SK-MEL-5 (cell line): ENCODE measurements around the gene RBMS1. TPM values are rescaled to one million over a fixed set of nuclear protein-coding genes. Genes with fewer than 3 reads are reported as not detected.
"Not testable (repeated sequence)": the region's sequence is repeated elsewhere in the genome, so short reads cannot be mapped to it uniquely, and the experiment has no call there.

Experiments
- DNase-seq: peaks from one replicate; pipeline ENCODE4 v3.0.0-alpha.2; 2016; ENCODE audit warnings: low read depth, low spot score
- in situ Hi-C: cut with HindIII; loops from 2 replicates; pipeline ENCODE4 v1.10.0; 2016; ENCODE audit warnings: low sequenced_read_pairs, high pct_unique_total_duplicates, low pct_unique_long_range_greater_than_20kb
- total RNA-seq: library from RNA; depleted of rRNA; stranded (reverse); fragments of >200 nt; shearing (Covaris generic); gene quantifications from 2 replicates; pipeline ENCODE4 v1.2.3, GENCODE V29; 2014

The RBMS1 gene
- total RNA-seq, 1 experiment from 2014 or later: 56.8 TPM

DNA sequence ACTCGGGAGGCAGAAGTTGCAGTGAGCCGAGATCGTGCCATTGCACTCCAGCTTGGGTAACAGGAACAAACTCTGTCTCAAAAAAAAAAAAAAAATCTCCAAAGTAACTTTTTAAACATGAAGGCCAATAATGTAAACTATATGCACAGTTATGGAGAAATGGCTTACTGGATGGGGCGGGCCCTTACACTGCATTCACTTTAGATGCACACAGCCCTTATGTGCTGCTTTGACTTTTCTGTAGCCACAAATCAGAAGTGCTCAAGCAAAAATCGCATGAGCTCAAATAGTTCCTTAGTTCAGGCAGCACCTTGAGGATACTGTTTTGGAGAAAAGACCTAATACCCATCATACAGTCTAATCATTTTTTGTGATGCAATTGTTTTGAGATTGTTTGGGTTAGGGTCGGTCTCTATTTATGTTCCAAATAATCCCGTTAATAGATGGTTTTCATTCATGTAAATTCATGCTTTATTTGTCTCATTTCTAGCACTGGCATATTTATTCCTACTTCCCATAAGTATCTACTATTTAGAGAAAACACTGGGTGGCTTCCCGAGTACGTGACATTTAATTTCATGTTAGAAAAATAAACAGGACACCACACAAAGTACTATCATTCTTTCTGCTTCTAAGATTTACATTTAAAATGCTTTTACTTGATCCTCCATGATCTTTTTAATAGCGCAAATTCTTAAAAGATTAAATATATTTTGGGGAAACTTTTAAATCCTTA, 34.7 kb downstream of the RBMS1 start:
- in situ Hi-C loops: no loop called here

DNA sequence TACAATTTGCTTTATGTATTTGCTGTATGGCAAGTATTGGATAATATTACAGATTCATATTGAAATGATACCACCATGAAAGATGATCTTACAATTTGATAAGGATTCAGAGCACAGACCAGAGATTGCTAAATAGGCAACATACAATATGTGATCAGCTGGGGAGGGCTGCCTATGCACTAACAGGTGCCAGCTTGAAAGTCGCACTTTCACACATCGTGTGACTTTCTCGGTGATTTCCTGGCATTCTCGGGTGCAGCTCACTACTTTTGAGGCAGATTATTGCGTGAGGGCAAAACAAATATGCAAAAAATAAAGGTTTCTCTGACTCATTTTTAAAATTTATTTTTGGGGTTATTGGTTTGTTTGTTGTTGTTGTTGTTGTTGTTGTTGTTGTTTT, 36.0 kb downstream of the RBMS1 start:
- in situ Hi-C loops: no loop called here
- no peak for DNase-seq

More for the DNA sequence above, 34.7 kb downstream of the RBMS1 start:
- DNase-seq: no peak

DNA sequence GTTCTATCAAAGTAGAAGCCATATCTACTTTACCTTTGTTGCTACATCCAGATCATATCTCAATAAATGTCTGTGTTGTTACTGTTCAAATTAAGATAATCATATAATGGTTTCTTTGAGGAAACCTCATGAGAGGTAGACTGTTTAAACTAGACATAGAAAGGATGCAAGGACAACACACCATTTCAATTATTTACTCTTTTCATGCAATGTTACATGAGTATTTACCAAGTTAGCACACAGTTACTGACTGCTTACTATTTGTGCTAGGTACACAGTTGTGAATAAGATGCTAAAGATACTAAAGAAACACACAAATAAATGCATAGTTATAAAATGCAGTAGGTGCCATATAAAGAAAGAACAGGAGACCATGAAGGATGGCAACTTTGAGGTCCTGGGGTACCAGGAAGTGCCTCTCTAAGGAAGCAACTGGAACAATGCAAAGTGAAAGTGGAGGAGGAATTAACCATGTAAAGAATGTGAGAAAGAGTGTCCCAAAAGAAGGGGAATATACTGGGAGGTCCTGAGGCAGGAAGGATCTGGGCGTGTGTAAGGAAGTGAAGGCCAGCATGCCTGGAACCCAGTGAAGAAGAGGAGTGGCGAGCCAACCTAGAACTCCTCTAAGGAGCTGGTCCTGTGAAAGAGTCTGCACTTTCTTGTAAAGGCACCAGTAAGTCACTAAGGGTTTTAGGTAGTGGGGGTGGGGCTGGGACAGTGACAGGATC, 39.4 kb downstream of the RBMS1 start:
- in situ Hi-C loops: no loop called here
- DNase-seq: no peak

DNA sequence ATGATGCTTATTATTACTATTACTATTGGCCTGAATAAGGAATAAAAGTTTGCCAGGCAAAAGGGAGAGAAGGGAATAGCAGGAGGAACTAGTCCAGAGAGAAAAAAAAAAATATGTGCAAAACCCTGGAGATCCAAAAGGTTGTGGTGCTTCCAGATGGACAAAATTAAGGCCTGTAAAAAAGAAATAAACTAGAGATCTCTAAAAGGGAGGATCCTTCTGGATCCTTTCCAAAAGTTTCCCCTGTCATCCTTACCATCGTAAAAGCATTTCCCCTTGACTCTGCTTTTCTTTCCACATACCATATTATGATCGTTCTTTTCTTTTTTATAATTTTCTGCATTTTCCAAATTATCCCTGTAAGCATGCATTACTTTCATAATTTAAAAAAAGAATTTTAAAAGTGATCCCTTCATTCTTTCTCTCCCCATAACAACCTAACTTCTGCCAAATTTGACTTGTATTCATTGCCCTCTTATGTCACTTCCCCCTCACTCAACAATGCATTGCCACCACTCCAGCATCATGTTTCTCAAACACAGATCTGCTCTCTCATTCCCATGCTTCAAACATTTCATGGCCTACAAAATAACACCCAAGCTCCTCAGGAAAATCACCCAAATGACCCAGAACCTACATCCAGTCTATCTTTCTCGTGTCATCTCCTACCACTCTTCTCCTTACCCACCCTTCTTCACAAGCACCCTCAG, 40.3 kb downstream of the RBMS1 start:
- DNase-seq: no peak
- in situ Hi-C loops: no loop called here

DNA sequence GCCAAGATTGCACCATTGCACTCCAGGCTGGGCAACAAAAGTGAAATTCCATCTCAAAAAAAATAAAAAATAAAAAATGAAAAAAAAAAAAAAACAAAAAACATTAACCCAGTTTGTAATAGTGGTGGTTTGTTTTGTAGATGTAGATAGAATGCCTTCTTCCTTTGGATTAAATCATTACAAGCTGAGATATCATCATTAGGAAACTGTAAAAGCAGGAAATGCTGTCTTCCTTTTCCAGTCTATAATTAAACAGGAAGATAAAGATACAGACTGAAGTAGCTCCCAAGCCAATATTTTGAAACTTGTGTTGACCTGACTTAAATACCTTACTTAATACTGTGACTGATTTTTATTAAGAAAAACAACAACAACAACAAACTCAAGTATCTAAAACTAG, 43.1 kb downstream of the RBMS1 start:
- DNase-seq: no peak
- in situ Hi-C loops: no loop called here

DNA sequence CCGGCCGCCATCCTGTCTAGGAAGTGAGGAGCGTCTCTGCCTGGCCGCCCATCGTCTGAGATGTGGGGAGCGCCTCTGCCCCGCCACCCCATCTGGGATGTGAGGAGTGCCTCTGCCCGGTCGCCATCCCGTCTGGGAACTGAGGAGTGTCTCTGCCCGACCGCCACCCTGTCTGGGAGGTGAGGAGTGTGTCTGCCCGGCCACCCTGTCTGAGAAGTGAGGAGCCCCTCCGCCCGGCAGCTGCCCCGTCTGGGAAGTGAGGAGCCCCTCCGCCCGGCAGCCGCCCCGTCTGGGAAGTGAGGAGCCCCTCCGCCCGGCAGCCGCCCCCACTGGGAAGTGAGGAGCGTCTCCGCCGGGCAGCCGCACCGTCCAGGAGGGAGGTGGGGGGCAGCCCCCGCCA, 44.8 kb downstream of the RBMS1 start:
- in situ Hi-C loops, DNase-seq: not testable (repeated sequence)

DNA sequence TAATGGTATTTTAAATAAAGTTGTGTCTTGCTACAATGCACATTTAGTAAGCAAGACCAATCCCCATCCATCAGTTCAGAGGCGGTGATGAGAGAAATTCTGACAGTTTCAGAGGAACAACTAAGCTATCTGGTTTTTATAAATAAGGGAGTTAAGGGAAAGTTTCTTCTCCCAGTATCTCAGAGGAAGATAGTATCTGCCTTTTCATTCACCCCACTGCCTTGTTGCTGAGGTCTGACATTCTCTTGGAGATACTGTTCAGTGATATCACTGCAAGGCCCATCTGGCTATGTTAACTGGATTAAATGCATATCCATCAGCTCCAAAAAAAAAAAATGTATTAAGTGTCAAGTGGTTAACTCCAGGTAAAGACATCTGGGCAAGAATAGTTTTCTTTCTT, 47.9 kb downstream of the RBMS1 start:
- in situ Hi-C loops: no loop called here
- no peak for DNase-seq

DNA sequence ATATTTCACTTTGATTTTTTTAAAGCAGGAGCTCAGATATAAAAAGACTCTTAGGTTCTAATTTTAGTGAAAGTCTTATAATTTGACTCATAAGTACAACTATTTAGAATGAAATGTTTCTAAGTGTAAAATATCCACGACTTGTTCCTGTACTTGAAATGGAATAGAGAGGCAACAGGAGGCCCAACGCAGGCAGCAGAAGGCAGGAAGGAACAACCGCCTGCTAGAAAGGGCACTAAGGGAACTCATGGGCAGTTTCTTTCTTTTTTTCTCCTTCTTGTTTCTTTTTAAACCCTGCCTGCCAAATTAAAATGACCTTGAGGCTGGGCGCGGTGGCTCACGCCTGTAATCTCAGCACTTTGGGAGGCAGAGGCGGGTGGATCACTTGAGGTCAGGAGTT, 51.0 kb downstream of the RBMS1 start:
- no peak for DNase-seq
- in situ Hi-C loops: no loop called here

DNA sequence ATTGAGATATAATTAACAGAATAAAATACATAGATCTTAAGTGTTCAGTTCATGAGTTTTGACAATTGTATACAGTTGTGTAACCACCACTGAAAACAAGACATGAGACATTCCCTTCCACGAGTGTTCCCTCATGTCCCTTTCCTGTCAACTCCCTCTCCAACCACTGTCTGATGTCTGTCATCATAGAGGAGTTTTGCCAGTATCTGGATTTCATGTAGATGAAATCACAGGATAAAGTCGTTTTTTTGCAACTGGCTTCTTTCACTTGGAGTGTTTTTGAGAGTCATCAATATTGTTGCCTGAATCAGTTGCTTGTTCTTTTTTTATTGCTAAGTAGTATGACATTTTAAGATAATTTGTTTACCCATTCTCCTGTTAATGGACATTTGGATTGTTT, 52.7 kb downstream of the RBMS1 start:
- in situ Hi-C loops: no loop called here
- no peak for DNase-seq

DNA sequence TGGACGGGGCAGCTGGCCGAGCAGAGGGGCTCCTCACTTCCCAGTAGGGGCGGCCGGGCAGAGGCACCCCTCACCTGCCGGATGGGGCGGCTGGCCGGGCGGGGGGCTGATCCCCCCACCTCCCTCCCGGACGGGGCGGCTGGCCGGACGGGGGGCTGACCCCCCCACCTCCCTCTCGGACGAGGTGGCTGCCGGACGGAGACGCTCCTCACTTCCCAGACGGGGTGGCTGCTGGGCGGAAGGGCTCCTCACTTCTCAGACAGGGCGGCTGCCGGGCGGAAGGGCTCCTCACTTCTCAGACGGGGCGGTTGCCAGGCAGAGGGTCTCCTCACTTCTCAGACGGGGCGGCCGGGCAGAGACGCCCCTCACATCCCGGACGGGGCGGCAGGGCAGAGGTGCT, 54.6 kb downstream of the RBMS1 start:
- in situ Hi-C loops, DNase-seq: not testable (repeated sequence)

DNA sequence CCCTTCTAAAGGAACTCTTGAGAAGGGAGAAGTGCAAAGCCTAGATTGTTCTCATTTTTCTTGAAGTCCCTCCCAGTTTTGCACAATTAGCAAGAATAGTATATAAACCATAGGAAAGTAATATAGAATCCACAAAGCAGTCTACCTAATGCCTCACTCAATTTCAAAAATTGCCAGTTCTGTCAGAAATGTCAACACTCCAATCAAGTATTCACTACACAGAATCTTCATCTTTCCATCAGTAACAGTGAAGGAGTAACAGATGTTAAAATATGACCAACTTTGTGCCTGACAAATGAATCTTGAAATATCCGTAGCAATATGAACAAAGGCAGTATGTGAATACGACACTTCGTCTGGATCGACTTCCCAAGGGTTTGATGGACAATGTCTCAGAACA, 56.3 kb downstream of the RBMS1 start:
- in situ Hi-C loops: no loop called here
- DNase-seq: no peak

DNA sequence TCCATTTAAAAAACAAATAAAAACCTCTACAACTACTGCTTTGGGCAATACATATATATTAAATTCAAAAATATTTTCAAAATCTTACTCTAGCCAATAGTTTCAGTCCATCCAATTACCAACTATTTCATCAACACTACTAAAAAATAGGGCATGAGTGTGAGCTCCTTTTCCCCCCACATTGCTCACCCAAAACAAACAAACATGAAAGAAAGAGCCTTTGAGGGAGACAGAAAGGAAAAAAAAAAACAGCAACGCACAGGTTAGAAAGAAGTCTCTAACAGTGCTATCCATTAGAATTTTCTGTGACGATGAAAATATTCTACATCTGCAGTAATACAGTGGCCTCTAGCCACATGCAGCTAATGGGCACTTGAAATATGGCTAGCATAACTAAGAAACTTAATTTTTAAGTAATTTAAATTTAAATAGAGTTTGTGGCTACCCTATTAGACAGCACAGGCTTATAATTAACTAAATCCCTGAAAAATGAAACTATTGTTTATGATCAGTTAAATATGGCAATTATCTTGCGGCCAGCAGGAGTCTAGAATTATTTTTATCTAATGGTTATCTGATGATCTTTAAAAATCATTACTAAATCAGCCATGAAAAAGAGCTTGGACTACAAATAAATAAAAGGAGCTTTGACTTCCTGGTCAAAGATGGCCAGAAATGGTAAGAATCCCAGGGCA, 59.2 kb downstream of the RBMS1 start:
- no peak for DNase-seq
- in situ Hi-C loops: no loop called here

DNA sequence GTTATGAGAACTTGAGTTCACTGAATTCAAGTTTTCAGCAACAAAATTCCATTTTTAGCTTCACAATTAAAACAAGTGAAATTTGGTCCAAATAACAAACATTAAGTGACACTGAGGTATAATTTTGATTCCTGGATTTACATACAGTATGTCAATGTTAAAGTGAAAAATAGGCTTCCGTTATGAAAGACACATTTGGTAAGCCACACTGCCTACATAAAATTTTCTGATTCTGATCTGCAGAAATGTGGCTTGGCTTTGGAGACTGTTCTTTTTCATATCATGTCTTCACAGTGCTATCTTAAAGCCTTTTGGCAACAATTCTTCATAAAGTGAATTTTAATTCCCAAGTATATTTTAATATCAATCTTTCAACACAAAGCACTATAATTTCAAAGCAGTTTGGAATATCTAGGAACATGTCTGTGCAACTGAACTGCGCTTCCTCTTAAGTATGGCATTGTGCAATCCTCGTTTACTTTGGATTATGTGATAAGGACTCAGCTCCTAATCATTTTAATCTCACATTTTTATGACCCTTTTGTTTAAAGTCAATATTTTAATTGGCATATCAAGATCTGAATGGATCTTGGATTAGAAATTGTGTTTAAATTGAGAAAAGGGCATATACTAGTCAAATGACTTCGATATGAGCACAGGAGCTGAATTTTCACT, 60.0 kb downstream of the RBMS1 start:
- in situ Hi-C loops: no loop called here
- no peak for DNase-seq

DNA sequence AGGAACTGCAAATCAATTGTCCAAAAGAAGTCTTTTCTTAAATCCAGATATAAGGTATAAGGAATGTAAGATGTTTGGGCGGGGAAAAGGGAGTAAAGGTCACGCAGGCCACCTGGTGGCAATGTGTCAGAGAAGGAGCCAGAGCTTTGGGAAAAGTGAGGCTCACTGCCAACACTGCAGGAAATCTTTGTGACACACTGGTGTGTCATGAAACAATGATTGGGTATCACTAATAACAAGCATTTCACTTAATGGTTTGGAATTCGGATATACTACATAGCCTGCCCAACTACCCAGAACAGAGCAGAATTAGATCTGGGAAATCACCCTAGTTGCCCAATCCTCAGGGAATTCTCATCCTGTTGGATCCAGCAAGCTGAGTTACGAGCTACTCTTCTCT, 61.0 kb downstream of the RBMS1 start:
- no peak for DNase-seq
- in situ Hi-C loops: no loop called here

DNA sequence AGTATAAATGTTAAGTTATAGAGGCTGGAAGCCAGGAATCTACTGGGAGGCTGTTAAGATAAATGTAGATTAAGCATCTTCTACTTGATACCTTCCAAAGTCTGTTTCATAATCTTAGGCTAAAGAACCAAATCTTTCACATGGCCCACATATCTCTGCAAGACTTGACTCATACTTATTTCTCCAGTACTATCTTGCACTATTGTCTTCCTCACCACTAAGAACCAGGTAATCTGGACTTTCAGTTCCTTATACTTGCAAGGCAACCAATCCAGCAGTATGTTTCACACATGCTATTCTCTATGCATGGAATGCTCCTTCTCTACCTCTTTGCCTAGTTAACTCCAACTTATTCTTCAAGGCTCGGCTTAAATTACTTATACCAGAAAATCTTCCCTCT, 62.2 kb downstream of the RBMS1 start:
- in situ Hi-C loops: no loop called here
- no peak for DNase-seq

DNA sequence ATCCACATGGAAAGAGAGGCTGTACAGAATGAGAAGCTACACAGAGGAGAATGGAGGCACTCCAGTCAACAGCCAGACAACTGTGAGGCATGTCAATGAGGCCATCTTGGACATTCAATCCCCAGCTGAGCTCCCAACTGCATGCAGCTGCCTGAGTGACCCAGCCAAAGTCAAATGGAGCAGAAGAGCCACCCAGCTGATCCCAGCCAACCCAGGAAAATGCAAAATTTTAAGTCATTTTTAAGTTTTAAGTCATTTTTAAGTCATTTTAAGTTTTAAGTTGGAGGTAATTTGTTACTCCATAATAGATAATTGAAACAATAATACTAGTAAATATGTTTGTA, 63.6 kb downstream of the RBMS1 start:
- in situ Hi-C loops: no loop called here
- DNase-seq: no peak

DNA sequence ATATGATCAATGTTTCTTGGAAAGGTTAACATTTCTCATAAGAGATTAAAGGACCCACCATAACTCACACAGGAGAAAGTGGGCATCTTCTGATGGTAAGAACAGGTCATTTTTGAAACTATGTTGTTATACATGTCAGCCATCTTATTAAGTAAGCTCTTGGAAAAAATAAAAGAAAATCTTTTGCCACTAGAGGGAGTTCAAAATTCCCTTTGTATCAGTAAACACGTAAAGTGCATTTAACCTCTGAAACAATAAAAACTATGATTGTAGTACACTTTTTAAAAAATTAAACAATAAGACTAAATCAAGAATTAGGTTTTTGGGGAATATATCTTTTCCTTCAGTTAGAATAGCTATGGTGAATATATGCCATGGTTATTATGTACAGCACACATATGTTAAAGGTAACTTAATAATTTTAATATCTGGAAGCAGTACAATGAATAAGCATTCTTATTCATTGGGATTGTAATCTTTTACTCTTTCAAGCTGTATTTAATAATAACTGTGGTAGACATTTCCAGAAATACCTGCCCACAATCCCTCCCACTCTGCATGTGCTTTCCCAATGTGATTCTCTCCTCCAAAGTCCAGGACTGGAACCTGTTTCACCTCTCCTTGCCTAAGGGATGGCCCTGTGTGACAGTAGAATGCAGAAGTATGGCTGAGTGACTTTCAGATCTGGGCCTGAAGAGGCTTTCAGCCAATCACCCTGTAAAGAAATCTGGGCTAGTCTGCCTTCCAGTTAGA, 64.2 kb downstream of the RBMS1 start:
- peak; percentile 73 for DNase-seq

More for the DNA sequence above, 64.2 kb downstream of the RBMS1 start:
- in situ Hi-C loops: no loop called here
